ENCODE data around the gene BTG1. TPM values are rescaled to one million over a fixed set of nuclear protein-coding genes. Genes with fewer than 3 reads are reported as not detected.
"Not testable (repeated sequence)": the region's sequence is repeated elsewhere in the genome, so short reads cannot be mapped to it uniquely, and the experiment has no call there.

Gene BTG1
- total and polyA plus RNA-seq, 8 donors = 87.9 to 308 (median 262) TPM

- Histone ChIP-seq H3K4me3 (peak overlapping the region; percentile 76 to 85), H3K36me3 (peaks cover 0 to 26% of the 10 kb centered on the region in 2 donors), H3K4me1 (peaks cover 31 to 67% of the 10 kb centered on the region in 2 donors), H3K27me3 (no peaks in the 10 kb centered on the region), H3K27ac (peak overlapping the region; percentile 99 to 100), H3K9me3 (no peaks in the 10 kb centered on the region)
- DNase-seq (no peak), ATAC-seq (no peak)
- intact Hi-C loops (cut with DNase I) = no loop called here
- TF ChIP-seq CTCF (IDR thresholded peaks at IDR 0.05) = no peak
Observed at GRCh38 chr12:92139634-92140150, 6.0 kb downstream of the BTG1 start.

- Histone ChIP-seq H3K36me3 (peaks cover 0 to 21% of the 10 kb centered on the region in 2 donors), H3K27ac (peak overlapping the region; percentile 99 to 100), H3K9me3 (no peaks in the 10 kb centered on the region), H3K27me3 (no peaks in the 10 kb centered on the region), H3K4me3 (peak overlapping the region in 1 of 2 donors; percentile 85), H3K4me1 (peaks cover 39 to 77% of the 10 kb centered on the region in 2 donors)
- no peak for DNase-seq
- ATAC-seq = no peak
- TF ChIP-seq CTCF (IDR thresholded peaks at IDR 0.05) = no peak
- intact Hi-C loops (cut with DNase I) = no loop called here
Observed at GRCh38 chr12:92138626-92139025, 7.0 kb downstream of the BTG1 start.

- peak overlapping the region in 1 of 2 donors; percentile 85 for H3K4me3 ChIP-seq
- DNase-seq (no peak), ATAC-seq (no peak)
- no peak for TF ChIP-seq CTCF (IDR thresholded peaks at IDR 0.05)
- no peaks in the 10 kb centered on the region for H3K27me3 ChIP-seq
- peak overlapping the region; percentile 99 to 100 for H3K27ac ChIP-seq
- peaks cover 44 to 79% of the 10 kb centered on the region in 2 donors for H3K4me1 ChIP-seq
- no peaks in the 10 kb centered on the region for H3K9me3 ChIP-seq
- H3K36me3 ChIP-seq = peaks cover 0 to 17% of the 10 kb centered on the region in 2 donors
- intact Hi-C loops (cut with DNase I) = no loop called here
Observed at GRCh38 chr12:92138144-92138543, 7.5 kb downstream of the BTG1 start.

- Histone ChIP-seq H3K4me3 (peak overlapping the region in 1 of 2 donors; percentile 85), H3K9me3 (no peaks in the 10 kb centered on the region), H3K27me3 (no peaks in the 10 kb centered on the region), H3K27ac (peak overlapping the region; percentile 99 to 100), H3K4me1 (peaks cover 54 to 89% of the 10 kb centered on the region in 2 donors), H3K36me3 (peaks cover 0 to 7% of the 10 kb centered on the region in 2 donors)
- TF ChIP-seq CTCF (IDR thresholded peaks at IDR 0.05) = no peak
- DNase-seq (no peak), ATAC-seq (peak; percentile 11)
- intact Hi-C loops (cut with DNase I) = no loop called here
Observed at GRCh38 chr12:92136965-92137721, 8.5 kb downstream of the BTG1 start.

GRCh38 chr12:92136026-92136730, 9.5 kb downstream of the BTG1 start:
- no peaks in the 10 kb centered on the region for H3K27me3 ChIP-seq
- peaks cover 60 to 99% of the 10 kb centered on the region in 2 donors for H3K4me1 ChIP-seq
- TF ChIP-seq CTCF (IDR thresholded peaks at IDR 0.05) = no peak
- no peaks in the 10 kb centered on the region for H3K36me3 ChIP-seq
- intact Hi-C loops (cut with DNase I) = no loop called here
- H3K27ac ChIP-seq = peak overlapping the region; percentile 99 to 100
- no peak overlapping the region for H3K4me3 ChIP-seq
- H3K9me3 ChIP-seq = no peaks in the 10 kb centered on the region
- no peak for DNase-seq
- ATAC-seq = peak; percentile 13

- Histone ChIP-seq H3K4me1 (peaks cover 66 to 100% of the 10 kb centered on the region in 2 donors), H3K27ac (peak overlapping the region; percentile 99 to 100)
- H3K36me3 ChIP-seq; H3K4me3 ChIP-seq; intact Hi-C loops (cut with DNase I); ATAC-seq; DNase-seq; H3K9me3 ChIP-seq; H3K27me3 ChIP-seq: not testable (repeated sequence)
Observed at GRCh38 chr12:92135541-92135940, 10.1 kb downstream of the BTG1 start.

Data from left lung (tissue), 10 donors.